Stimulated activated CD8-positive, alpha-beta memory T cell treated with anti-CD3 and anti-CD28 coated beads, Interleukin-12 subunit alpha, Interleukin-12 subunit beta, amount 100 ng/mL, for 24 hours (primary cell): ENCODE data around the gene NAT8L.

ENCODE experiments used
- DNase-seq: peaks from one replicate; pipeline ENCODE4 v3.0.0-alpha.2; 2020; ENCODE audit errors: extremely low read depth

NAT8L gene

GRCh38 chr4:2075987-2076907 lies 17.1 kb downstream of the NAT8L start:
- no peak for DNase-seq

- DNase-seq, result no peak
Observed at GRCh38 chr4:2076908-2077536, 17.9 kb downstream of the NAT8L start.

DNA sequence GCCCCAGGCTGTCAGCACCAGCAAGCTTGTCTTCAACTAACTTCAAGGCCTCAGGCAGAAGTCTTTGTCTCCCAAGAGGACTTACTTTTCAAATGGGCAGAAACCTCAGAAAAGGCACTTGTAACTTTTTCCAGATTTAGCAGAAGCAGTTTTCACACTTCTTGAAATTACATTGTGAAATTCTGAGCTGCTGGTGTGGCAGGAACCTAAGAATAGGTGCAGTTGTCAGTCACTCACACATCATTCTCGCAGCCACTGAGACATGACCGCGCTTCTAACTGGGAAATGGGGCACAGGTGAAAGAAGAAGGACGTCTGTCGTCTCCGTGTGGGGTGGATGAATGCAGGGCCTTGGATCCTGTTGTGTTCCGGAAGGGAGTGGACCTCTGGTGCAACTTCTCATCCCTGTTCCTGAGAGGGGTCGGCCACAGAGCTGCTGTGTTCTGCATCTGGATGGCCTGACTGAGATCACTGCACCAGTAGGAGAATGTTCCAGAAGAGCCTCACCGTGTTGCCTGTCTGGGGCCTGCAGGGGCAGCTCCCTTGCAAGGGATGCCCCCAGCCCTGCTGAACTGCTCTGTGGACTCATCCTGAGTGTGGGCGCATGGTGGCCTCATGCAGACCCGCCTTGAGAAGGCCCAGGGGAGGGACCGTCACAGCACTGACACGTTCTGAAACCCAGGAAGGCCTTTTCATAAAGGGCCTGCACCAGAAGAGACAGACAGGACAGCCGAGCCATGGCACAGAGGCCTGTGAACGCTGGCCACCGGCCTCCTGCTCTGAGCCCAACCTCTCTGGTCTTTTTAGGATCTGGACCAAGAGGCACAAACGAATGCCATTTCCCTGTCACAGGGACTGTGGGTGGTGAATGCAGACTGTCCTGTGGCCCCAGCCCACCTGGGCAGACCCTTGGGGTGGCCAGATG lies 18.7 kb downstream of the NAT8L start:
- DNase-seq, result no peak

GRCh38 chr4:2078584-2078983 lies 19.5 kb downstream of the NAT8L start:
- DNase-seq, result no peak

DNA sequence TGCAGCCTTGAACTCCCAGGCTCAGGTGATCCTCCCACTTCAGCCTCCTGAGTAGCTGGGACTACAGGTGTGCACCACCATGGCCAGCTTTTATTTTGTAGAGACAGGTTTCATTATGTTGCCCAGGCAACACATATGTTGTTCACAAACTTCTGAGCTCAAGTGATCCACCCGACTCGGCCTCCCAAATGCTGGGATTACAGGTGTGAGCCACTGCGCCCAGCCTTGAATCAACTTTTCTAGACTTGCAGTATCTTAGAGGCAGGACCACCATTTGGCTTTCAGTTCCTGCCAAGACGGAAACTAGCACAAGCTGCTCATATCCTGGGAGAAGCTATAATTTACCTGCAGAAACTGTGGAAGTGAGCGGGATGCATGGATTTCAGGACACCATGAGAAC lies 19.9 kb downstream of the NAT8L start:
- DNase-seq, result no peak

GRCh38 chr4:2079926-2080325 lies 20.8 kb downstream of the NAT8L start:
- no peak for DNase-seq

DNA sequence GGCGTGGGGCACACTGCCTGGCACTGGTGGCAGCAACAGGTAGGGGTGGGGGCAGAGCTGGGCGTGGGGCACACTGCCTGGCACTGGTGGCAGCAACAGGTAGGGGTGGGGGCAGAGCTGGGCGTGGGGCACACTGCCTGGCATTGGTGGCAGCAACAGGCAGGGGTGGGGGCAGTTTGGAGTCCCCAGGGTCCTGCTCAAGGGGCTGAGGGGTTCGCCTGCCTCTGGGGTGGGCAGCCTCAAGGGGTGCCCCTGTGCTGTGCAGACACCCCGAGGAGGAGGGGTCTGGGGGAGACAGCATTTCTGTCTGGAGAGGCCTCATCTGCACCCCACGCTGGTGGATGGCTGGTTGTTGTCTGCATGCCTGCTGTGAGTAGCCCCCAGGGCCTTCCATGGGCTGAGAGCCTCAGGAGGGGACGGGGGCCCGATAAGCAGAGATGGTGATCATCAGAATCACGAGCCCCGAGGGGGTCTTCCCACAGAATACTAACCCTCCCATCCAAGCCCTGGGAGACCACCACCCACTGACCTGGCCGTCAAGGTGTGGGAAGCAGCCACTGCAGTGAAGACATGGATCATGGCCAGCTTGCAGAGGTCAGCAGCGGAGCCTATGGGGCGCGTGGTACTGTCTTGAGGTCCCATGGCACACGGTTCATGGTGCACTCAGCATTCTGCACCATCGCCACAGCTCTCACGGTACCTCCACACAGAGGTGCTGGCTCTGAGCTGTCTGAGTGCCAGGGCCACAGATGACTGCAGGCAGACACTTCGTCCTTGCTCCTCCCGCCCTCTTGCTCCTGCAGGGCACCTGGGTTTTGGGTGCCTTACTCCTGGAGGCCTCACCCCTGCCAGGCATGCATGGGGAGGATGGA lies 21.5 kb downstream of the NAT8L start:
- DNase-seq, result no peak

DNA sequence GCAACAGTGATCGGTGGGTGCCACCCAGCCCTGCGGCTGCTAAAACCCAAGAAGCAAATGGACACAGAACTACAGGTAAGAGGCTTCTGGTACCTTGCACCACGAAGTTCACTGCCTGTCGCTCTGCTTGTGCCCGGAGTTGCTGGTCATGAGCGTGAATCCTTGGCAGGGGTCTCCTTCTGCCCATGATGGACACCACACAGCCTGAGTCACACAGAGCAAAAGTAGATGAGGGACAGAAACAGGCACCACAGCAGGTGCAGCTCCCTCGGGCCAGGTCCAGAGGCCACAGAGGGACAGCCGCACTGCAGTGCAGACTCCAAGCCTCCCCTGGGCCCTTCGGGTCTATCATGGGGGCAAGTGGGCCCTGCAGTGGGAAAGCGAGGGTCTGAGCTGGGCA lies 22.4 kb downstream of the NAT8L start:
- DNase-seq, result no peak

GRCh38 chr4:2082118-2082517 lies 23.0 kb downstream of the NAT8L start:
- DNase-seq, result no peak

DNA sequence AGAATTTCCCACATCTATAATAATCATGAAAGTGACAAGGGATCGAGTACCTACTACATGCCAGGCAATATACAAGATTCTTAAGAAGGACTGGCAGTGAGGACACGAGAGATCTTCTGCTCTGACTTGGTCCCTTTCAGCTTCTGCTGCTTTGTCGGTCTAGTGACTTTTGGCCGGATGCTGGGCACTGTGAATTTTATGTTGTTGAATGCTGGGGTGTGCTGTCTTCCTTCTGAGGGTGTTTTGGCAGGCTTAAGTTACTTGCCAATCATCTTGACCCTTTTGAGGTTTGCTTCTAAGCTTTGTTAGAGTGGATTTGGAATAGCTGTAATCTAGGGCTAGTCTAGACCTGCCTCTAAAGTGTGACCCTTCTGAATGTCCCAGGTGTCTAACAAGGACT lies 23.5 kb downstream of the NAT8L start:
- DNase-seq, result no peak

- DNase-seq, result no peak
Observed at GRCh38 chr4:2083116-2083825, 24.1 kb downstream of the NAT8L start.

GRCh38 chr4:2083826-2084160 lies 24.7 kb downstream of the NAT8L start:
- DNase-seq, result no peak

- DNase-seq, result no peak
Observed at GRCh38 chr4:2084316-2084715, 25.2 kb downstream of the NAT8L start.

GRCh38 chr4:2085496-2085901 lies 26.4 kb downstream of the NAT8L start:
- no peak for DNase-seq

DNA sequence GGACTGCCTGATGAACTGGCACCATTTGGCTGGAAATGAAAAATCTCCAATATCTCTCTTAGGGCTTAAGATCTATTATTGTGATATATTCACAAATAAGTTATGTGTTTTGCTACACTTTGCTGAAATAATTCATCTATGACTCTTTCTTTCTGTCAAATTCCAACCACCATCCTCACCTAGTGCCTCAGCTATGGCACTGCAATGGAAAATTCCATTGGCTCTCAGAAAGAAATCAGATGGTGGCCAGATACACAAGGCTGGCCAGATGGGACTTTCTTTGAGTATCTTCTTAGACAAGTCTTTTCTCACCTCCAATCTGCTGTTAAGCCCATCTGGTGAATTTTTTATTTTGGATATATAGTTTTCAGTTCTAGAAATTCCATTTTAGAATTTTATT lies 28.0 kb downstream of the NAT8L start:
- no peak for DNase-seq

DNA sequence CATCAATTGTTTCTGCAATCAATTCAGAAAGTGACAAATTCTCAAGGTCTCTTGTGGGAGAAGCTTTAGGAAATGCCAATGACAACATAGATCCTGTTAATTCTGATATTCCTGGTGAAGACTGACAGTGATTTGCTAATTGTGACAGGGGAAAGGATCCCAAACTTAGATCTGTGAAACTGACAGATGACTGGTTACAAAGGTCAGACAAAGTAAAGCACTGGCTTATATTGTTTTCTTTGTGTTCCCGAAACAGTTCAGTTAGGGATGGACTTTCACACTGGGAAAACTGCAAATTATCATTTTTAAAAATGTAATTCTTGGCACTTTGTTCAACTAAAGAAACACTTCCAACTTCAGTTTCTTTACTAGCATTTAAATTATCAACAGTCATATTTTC lies 30.1 kb downstream of the NAT8L start:
- no peak for DNase-seq

GRCh38 chr4:2090642-2091041 lies 31.5 kb downstream of the NAT8L start:
- DNase-seq, result no peak

- no peak for DNase-seq
Observed at GRCh38 chr4:2091990-2092668, 33.0 kb downstream of the NAT8L start.

- DNase-seq, result no peak
Observed at GRCh38 chr4:2092669-2093053, 33.5 kb downstream of the NAT8L start.

DNA sequence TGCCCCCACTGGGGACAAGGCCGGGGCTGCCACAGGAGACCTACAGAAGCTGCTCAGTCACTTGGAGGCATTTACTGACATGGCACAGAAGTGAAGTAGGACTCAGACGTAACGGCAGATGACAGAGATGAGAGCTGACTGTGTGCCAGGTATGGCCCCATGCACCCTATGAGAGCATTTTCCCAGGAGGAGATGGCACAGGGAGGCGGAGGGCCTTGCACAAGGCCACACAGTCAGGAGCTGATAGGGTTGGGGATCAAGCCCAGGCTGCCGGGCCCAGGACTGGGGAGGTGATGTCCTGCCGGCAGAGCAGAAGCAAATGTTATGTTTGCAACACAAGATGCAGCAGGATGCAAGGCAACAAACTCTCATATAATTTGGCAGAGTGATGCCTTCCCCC lies 34.1 kb downstream of the NAT8L start:
- no peak for DNase-seq
